ENCODE results near the gene ADAMTS13. TPM values are rescaled to one million over a fixed set of nuclear protein-coding genes. Genes with fewer than 3 reads are reported as not detected.
A peak's percentile ranks its signal among the peaks of the same experiment; 100 is the strongest.
"Not testable (repeated sequence)": the region's sequence is repeated elsewhere in the genome, so short reads cannot be mapped to it uniquely, and the experiment has no call there.

The ADAMTS13 gene
- 1.2 and 1.7 TPM in 2 replicates for total RNA-seq

DNA sequence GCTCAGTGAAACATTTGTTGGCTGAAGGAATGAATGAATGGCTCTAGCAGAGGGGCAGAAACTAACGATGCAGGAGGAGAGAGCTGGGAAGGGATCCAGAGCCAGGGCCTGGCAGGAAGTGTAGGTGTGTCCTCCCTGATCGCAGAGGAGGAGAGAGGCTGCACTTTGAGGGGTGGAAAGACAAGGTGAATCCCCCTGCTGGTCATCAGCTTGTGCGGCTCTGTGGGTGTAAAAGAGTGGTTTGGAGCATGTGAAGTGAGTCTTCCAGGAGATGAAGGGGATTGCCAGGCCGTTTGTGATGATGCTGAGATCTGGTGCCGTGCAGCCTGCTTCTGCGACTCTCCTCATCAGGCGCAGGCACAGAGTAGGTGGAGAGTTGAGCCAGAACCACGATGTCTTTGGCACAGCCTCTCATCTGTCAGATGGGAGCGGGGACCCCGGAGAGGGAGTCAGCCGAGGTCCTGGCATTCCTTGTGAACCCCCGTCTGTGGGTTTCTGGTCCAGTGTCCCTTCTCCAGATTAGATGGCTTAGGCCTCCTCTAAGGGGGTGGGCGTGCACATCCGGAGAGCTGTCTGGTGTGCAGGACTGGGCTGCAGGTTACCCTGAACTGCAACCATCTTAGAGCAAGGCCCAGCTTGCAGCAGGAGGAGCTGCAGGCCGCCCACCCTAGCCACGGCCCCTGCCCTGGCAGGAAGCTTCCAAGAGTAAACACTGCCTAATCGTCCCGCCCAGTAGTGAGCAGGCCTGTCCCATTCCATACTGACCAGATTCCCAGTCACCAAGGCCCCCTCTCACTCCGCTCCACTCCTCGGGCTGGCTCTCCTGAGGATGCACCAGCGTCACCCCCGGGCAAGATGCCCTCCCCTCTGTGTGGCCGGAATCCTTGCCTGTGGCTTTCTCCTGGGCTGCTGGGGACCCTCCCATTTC is at the start of gene ADAMTS13:
Gene ADAMTS13 (plus strand): TSS at position 753 of the 928 bp plus-strand sequence. CDS start 77 bp downstream, at position 830.
- Mint-ChIP-seq H3K27me3 (ENCODE audit: insufficient read depth) (peaks cover 6% of the 10 kb centered on the region), H3K36me3 (ENCODE audit: low read depth) (no peaks in the 10 kb centered on the region), H3K4me1 (ENCODE audit: low read depth) (peaks cover 27% of the 10 kb centered on the region), H3K4me3 (peak within 1 kb of the TSS; percentile 25), H3K9me3 (no peaks in the 10 kb centered on the region), H3K27ac (peak within 1 kb of the TSS; percentile 49)
- intact Hi-C loops (cut with micrococcal nuclease), result no loop called here
- peak; percentile 26 for DNase-seq (ENCODE audit: low spot score)

DNA sequence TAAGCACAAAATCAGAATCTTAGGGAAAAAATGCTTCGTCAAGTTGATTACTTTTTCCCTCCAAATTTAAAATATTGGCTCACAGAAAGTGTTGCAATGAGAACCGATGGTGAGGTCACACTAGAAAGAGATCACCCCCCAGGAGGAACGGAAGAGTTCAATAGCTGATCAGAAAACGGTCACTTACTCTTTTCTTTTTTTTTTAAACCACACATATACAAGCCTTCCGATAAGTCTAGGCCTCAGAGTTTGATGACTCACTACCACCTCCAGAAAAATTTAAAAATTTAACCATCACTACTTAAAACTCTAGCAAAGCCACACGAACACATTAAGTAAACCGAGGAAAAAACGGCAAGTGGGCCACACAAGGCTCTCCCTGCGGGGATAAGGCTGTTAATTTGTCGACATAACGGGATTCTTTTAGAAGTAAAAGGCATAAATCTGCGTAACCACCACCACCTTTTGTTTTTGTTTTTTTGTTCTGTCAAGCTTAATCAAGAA is 47.5 kb upstream of the ADAMTS13 start:
- Mint-ChIP-seq H3K4me1 (ENCODE audit: low read depth) (peaks cover 41% of the 10 kb centered on the region), H3K27me3 (ENCODE audit: insufficient read depth) (no peaks in the 10 kb centered on the region), H3K9me3 (no peaks in the 10 kb centered on the region), H3K36me3 (ENCODE audit: low read depth) (peaks cover 32% of the 10 kb centered on the region), H3K4me3 (peak overlapping the region; percentile 99), H3K27ac (peak overlapping the region; percentile 99)
- intact Hi-C loops (cut with micrococcal nuclease), result loop anchor here (1.0 to 10.0 kb wide), 2 partner anchors 344 to 1020 kb away; partner anchors contain the start of genes GTF3C5 and SETX
- DNase-seq (ENCODE audit: low spot score), result peak; percentile 8

DNA sequence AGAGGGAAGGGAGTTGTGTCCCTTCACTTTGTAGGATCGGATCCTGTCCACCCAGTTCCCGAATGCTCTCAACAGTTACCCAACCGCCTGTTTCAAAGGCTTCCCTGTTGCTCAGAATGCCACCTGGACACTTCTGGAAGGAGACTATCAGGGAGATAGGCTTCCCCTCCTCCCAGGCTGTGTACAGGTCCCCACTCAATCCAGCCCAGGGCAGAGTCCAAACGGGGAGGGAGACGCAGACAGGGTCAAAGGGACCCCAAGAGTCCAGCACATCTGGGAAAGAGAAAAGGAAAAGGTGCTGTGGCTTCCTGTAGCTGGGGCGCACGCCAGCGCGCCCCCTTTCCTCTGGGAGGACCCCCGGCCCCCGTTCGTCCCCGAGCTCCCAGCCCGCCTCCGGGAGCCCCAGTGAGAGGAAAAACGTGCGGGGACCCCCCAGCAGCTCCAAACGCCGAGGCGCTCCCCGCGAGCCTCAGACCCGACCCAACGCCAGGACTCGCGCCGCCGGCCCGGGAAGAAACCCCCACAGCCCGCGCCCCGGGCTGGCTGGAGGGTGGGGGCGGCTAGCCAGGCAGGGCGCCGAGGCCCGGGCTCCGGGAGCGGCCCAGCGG is 46.9 kb upstream of the ADAMTS13 start:
- Mint-ChIP-seq H3K4me3 (peak overlapping the region; percentile 99), H3K27ac (peak overlapping the region; percentile 99)
- no peak for DNase-seq (ENCODE audit: low spot score)

GRCh38 chr9:133375724-133376654 is 46.2 kb upstream of the ADAMTS13 start, which contains the start of the genes STKLD1 and SURF4:
TSS of gene STKLD1 (plus strand) at chr9:133376366. CDS start at chr9:133376474, 108 bp downstream.
TSS of gene SURF4 (minus strand) at chr9:133376060. CDS start at chr9:133375969, 91 bp downstream.
- Mint-ChIP-seq H3K27ac (peak within 1 kb of the TSS; percentile 99), H3K4me3 (peak within 1 kb of the TSS; percentile 99), H3K36me3 (ENCODE audit: low read depth) (peaks cover 21% of the 10 kb centered on the region), H3K9me3 (no peaks in the 10 kb centered on the region), H3K4me1 (ENCODE audit: low read depth) (peaks cover 28% of the 10 kb centered on the region), H3K27me3 (ENCODE audit: insufficient read depth) (no peaks in the 10 kb centered on the region)
- peak; percentile 96 for DNase-seq (ENCODE audit: low spot score)
- intact Hi-C loops (cut with micrococcal nuclease), result loop anchor here (1.0 to 10.0 kb wide), 6 partner anchors 28 to 1021 kb away; partner anchors contain the start of genes CACFD1, MED22, REXO4 and RPL7A

More for the DNA sequence above, 46.9 kb upstream of the ADAMTS13 start:
- Mint-ChIP-seq H3K27me3 (ENCODE audit: insufficient read depth) (no peaks in the 10 kb centered on the region), H3K9me3 (no peaks in the 10 kb centered on the region), H3K36me3 (ENCODE audit: low read depth) (peaks cover 28% of the 10 kb centered on the region), H3K4me1 (ENCODE audit: low read depth) (peaks cover 36% of the 10 kb centered on the region)
- intact Hi-C loops (cut with micrococcal nuclease), result loop anchor here (10.0 kb wide), 1 partner anchor 1020 kb away; the partner anchor contains the start of gene SETX

DNA sequence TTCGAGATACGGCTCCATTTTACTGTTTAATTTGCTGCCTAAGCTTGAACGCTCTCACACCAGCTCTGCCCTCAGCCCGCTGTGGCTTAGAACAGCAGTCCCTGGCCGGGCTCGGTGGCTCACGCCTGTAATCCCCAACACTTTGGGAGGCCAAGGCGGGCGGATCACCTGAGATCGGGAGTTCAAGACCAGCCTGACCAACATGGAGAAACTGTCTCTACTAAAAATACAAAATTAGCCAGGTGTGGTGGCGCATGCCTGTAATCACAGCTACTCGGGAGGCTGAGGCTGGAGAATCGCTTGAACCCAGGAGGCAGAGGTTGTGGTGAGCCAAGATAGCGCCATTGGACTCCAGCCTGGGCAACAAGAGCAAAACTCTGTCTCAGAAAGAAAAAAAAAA is 44.9 kb upstream of the ADAMTS13 start:
- DNase-seq (ENCODE audit: low spot score); H3K27ac Mint-ChIP-seq; H3K27me3 Mint-ChIP-seq (ENCODE audit: insufficient read depth); H3K9me3 Mint-ChIP-seq: not testable (repeated sequence)
- intact Hi-C loops (cut with micrococcal nuclease), result loop anchor here (2.0 to 10.0 kb wide), 2 partner anchors 30 to 1022 kb away; partner anchors contain the start of gene SETX
- peak overlapping the region; percentile 65 for H3K4me3 Mint-ChIP-seq
- H3K4me1 Mint-ChIP-seq (ENCODE audit: low read depth), result peaks cover 15% of the 10 kb centered on the region
- peaks cover 14% of the 10 kb centered on the region for H3K36me3 Mint-ChIP-seq (ENCODE audit: low read depth)

- peaks cover 11% of the 10 kb centered on the region for H3K36me3 Mint-ChIP-seq (ENCODE audit: low read depth)
These were observed 44.4 kb upstream of the ADAMTS13 start for GRCh38 chr9:133377721-133378216.

DNA sequence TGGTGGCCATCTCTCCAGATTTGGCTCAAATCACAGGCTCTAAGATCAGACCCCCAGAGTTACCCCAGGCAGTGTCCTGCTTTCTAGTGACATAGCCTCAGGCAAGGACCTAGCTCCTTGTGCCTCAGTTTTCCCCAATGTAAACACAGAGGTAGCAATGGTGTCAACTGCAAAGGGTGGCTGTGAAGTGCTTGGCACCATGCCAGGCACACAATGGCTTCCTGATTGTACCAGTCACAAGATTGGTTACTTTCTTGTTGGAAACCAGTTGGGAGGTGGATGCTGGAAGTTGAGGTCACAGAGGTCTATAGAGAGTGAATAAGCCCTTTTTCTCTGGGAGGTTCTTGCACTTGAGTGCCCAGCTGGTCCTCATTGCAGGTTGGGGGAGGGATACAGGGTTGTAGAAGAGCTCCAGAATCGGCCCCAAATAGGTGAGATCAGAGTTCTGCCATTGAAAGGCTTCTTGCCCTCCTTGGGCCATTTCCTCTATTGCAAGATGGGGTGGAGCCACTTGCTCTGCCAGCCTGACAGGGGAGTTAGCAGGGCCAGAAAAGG is 43.7 kb upstream of the ADAMTS13 start:
- Mint-ChIP-seq H3K36me3 (ENCODE audit: low read depth) (peaks cover 7% of the 10 kb centered on the region), H3K9me3 (no peaks in the 10 kb centered on the region), H3K4me3 (no peak overlapping the region), H3K27ac (no peak overlapping the region), H3K27me3 (ENCODE audit: insufficient read depth) (no peaks in the 10 kb centered on the region), H3K4me1 (ENCODE audit: low read depth) (peaks cover 5% of the 10 kb centered on the region)
- intact Hi-C loops (cut with micrococcal nuclease), result loop anchor here (10.0 kb wide), 1 partner anchor 1024 kb away; the partner anchor contains the start of gene SETX
- no peak for DNase-seq (ENCODE audit: low spot score)

More at GRCh38 chr9:133377721-133378216, 44.4 kb upstream of the ADAMTS13 start:
- Mint-ChIP-seq H3K27ac (no peak overlapping the region), H3K4me1 (ENCODE audit: low read depth) (peaks cover 10% of the 10 kb centered on the region), H3K27me3 (ENCODE audit: insufficient read depth) (no peaks in the 10 kb centered on the region), H3K9me3 (no peaks in the 10 kb centered on the region), H3K4me3 (no peak overlapping the region)
- intact Hi-C loops (cut with micrococcal nuclease), result loop anchor here (2.0 to 10.0 kb wide), 2 partner anchors 29 to 1023 kb away; partner anchors contain the start of gene SETX
- no peak for DNase-seq (ENCODE audit: low spot score)

DNA sequence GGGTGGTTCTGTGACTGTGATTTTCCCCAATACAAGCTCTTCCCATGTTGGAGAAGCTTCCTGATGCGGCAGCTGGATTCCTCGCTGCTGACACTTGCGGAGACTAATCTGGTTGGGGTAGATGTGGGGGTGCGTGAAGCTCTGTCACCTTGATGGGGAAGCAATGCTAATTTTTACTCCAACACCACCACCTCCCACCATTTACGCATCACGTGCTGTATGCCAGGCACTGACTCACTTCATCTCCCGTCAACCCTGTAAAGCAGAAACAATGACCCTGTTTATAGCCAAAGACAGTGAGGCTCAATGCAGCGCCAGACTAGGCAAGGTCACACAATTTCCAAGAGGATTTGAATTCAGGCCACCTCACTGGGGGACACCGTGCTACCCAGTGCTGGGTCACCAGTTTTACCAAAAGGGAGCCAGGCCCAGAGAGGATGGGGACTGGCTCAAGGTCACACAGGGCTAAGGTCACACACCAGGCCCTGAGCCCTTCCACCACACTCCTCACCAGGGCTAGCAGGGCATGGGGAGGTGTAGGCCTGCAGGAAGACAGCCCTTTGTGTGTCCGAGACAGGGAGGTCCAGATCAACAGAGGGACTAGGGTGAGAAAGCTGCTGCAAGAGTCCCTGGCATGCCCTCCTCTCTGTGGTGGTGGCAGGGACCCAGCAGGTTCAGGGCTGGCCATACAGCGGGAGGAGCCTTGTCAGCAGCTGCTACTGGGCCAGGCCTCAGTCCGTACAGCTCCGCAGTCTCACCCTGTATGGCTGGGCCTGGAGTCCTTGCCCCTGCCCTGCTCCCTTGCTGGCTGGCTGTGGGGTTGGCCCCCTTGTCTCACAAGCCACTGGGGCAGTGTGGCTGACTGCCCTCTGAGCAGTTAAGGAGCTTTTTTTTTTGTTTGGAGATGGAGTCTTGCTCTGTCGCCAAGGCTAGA is 42.7 kb upstream of the ADAMTS13 start:
- Mint-ChIP-seq H3K4me3 (no peak overlapping the region), H3K9me3 (no peaks in the 10 kb centered on the region), H3K27me3 (ENCODE audit: insufficient read depth) (no peaks in the 10 kb centered on the region), H3K27ac (no peak overlapping the region), H3K36me3 (ENCODE audit: low read depth) (peaks cover 7% of the 10 kb centered on the region), H3K4me1 (ENCODE audit: low read depth) (peaks cover 5% of the 10 kb centered on the region)
- intact Hi-C loops (cut with micrococcal nuclease), result loop anchor here (10.0 kb wide), 1 partner anchor 1025 kb away; the partner anchor contains the start of gene SETX
- DNase-seq (ENCODE audit: low spot score), result no peak

- H3K4me1 Mint-ChIP-seq (ENCODE audit: low read depth), result no peaks in the 10 kb centered on the region
- intact Hi-C loops (cut with micrococcal nuclease), result no loop called here
- H3K27ac Mint-ChIP-seq, result no peak overlapping the region
- no peak overlapping the region for H3K4me3 Mint-ChIP-seq
- H3K9me3 Mint-ChIP-seq, result no peaks in the 10 kb centered on the region
- no peaks in the 10 kb centered on the region for H3K36me3 Mint-ChIP-seq (ENCODE audit: low read depth)
- no peak for DNase-seq (ENCODE audit: low spot score)
- H3K27me3 Mint-ChIP-seq (ENCODE audit: insufficient read depth), result no peaks in the 10 kb centered on the region
These were observed 41.4 kb upstream of the ADAMTS13 start for GRCh38 chr9:133380734-133381133.

DNA sequence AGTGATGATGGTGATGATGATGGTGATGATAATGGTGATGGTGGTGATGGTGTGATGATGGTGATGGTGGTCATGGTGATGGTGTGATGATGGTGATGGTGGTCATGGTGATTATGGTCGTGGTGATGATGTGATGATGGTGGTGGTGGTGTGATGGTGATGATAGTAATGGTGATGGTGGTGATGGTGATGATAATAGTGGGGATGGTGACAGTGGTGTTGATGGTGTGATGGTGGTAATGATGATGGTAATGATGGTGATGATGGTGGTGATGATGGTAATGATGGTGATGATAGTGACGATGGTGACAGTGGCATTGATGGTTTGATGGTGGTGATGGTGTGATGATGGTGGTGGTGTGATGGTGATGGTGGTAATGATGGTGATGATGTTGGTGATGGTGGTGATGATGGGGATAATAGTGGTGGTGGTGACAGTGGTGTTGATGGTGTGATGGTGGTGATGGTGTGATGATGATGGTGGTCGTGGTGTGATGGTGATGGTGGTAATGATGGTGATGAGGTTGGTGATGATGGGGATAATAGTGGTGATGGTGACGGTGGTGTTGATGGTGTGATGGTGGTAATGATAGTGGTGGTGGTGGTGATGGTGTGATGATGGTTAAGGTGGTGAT is 39.5 kb upstream of the ADAMTS13 start:
- intact Hi-C loops (cut with micrococcal nuclease), result no loop called here
- H3K4me3 Mint-ChIP-seq, result no peak overlapping the region
- DNase-seq (ENCODE audit: low spot score), result no peak
- H3K36me3 Mint-ChIP-seq (ENCODE audit: low read depth), result no peaks in the 10 kb centered on the region
- no peaks in the 10 kb centered on the region for H3K9me3 Mint-ChIP-seq
- H3K27me3 Mint-ChIP-seq (ENCODE audit: insufficient read depth), result no peaks in the 10 kb centered on the region
- no peaks in the 10 kb centered on the region for H3K4me1 Mint-ChIP-seq (ENCODE audit: low read depth)
- no peak overlapping the region for H3K27ac Mint-ChIP-seq
